Fibroblast of skin of abdomen (primary cell): Measurements from ENCODE around the gene CAMK2D. TPM values are rescaled to one million over a fixed set of nuclear protein-coding genes. Genes with fewer than 3 reads are reported as not detected.
"Not testable (repeated sequence)": the region's sequence is repeated elsewhere in the genome, so short reads cannot be mapped to it uniquely, and the experiment has no call there.

Experiments used
- DNase-seq: peaks from one replicate; pipeline ENCODE4 v3.0.0-alpha.2; 2013
- polyA plus RNA-seq, 2 experiments: library from polyadenylated mRNA; unstranded; fragments of 120-200 nt; gene quantifications; one replicate each; pipeline ENCODE4 v1.2.1, GENCODE V29; 2013; ENCODE audit not compliant: insufficient read length in 2 of 2

The CAMK2D gene
- 58.4 TPM for polyA plus RNA-seq (2013, experiment 1 of 2; ENCODE audit: insufficient read length)
- polyA plus RNA-seq (2013, experiment 2 of 2; ENCODE audit: insufficient read length) = 56.3 TPM

DNA sequence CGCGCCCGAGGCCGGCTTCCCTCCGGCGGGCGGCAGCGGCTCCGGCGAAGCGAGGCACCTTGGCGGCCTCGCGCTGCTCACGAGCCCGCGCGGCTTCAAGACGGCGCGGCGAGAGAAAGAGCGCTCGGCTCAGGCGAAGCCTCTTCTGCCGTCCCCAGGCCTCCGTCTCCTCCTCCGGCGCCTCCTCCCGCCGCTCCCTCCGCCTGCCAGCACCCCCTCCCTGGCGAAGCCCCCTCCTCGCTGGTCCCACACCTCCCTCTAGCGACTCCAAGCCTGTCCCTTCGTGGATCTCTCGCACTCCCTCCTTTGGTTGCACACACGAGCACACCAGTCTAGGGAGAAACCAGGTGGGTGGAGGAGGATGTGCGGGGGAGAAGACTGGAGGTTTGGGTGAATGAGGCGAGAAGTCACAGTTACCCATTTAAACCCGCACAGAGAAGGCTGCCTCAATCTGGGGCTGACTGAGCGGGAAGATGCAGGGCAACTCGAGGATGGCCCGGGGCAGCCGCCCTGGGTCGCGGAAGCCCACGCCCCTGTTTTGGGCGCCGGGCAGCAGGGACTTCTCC is at the start of gene CAMK2D:
Gene CAMK2D (minus strand): TSS at position 119 of the 566 bp plus-strand sequence. CDS start 670 bp downstream, outside the sequence.
- DNase-seq = peak; percentile 92

DNA sequence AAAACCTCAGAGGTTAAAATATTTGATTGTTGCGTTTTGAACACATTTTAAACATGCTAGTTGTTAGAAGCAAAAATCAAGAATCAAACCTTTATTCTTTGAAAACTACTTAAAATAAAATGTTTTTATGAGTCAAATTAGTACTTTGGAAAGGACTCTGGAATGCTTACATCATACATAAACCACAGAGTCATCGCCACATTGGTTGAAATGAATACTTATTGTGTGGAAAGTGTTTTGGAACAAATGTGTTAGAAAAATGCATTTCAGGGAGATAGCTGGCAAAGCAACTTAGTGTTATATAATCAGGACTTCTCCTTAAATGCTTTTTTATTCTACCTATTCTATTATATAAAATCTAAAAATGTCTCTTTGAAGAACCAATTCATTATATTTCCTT is 49.4 kb upstream of the CAMK2D start:
- DNase-seq = peak; percentile 74

DNA sequence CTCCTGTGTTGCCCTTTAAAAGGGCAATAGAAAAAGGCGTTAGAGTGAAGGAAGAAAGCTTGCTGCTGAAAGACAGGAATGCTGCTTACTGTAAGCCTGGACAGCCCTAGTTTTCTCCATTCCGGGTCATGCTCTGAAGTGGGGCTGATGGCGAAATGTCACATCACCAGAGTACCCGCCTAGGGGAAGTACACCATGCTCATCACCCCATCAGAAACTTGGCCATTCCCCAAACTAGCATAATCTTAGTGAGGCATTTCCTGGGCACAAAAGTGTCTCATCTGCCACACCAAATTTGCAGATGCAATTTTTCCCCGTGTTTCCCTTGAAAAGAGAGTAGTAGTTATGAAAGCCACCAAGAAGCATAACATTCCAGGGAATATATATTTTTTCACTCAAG is 47.8 kb upstream of the CAMK2D start:
- DNase-seq = no peak

DNA sequence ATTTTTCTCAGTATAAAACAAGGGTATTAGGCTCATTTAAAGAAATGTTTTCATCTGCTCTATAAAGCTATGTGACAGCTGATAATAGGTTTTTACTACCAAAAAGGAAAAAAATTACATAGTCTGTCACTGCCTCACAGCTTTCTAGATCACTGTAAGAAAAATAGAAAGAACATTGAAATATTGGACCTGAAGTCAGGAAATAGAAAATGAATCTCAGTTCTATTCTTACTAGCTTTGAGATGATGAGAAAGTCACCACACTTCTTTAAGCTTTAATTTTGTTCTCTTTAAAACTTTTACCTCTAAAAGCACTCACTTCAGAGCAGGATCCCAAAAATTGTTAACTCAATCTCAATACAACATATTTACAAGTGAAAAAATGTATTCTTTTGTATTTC is 45.3 kb upstream of the CAMK2D start:
- DNase-seq = no peak

DNA sequence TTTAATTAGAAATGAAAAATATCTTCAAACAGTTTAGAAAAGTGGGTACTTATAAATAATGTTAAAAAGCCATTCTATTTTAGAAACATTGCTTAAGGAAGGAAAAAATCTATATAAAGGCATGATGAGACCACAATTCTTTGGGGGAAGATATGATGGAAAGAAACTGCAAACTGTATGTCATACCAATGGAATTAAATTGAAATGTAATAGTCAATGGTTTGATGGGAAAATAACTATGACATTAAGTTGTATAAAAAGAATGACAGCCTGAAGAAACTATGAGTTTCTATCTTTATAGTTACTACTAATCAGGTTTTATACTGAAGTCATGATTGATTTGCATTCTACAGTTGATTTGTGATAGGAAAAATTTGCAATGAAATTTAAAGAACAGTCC is 40.3 kb upstream of the CAMK2D start:
- no peak for DNase-seq

DNA sequence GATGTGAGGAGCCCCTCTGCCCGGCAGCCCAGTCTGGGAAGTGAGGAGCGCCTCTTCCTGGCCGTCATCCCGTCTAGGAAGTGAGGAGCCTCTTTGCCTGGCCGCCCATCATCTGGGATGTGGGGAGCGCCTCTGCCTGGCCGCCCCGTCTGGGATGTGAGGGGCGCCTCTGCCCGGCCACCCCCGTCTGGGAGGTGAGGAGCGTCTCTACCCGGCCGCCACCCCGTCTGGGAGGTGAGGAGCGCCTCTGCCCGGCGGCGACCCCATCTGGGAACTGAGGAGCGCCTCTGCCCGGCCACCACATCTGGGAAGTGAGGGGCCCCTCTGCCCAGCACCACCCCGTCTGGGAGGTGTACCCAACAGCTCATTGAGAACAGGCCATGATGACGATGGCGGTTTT is 34.8 kb upstream of the CAMK2D start:
- not testable (repeated sequence) for DNase-seq

DNA sequence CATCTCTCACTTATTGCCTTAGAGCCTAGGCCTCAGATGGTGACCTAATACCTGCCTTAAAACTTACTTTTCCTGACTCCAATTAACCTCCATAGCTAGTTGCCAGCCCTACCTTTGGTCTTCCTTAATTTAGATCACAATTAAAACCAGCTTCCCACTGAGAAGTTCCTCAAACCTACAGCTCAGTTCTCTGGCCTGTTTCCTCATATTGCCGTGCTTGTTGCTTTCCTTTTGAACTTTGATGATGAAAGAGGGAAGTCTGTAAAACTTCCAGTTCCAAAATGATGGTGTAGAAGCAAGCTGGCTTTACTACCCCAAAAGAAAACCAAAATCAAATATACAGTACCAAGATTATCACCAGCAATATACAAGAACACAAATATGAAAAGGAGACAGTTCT is 28.9 kb upstream of the CAMK2D start:
- DNase-seq = no peak

DNA sequence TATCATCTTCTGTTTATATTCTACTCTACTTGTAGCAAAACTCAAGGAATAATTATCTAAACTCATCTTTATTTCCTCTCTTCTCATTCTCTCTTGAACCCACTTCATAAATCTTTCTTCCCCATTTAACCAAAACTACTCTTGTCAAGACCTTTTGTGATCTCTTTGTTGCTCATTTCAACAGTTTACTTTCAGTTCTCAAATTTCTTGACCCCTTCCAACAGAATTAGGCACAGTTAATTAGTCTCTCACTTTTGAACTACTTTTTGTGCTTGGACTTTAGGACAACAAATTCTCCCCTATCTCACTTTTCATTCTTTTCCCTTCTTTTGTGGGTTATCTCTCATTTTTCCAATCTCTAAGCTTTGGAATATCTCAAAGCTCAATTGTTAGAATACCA is 27.4 kb upstream of the CAMK2D start:
- no peak for DNase-seq

DNA sequence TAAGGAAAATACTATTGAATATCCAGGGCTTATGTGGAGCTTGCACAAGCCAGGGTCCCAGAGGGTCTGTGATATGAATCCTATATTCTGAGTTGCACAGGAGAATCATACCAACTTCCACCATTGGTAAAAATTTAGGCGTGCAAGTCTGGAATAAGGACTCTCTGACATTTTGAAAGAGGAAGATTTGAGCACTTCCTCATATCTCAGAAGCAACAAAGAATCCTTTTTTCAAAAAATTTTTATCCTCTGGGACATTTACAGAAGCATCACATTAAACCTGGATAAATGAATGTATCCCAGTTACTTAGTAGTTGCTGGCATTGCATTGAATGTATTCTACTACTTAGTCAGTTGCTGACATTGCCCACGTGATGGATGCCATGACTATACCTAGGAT is 24.2 kb upstream of the CAMK2D start:
- DNase-seq = no peak

DNA sequence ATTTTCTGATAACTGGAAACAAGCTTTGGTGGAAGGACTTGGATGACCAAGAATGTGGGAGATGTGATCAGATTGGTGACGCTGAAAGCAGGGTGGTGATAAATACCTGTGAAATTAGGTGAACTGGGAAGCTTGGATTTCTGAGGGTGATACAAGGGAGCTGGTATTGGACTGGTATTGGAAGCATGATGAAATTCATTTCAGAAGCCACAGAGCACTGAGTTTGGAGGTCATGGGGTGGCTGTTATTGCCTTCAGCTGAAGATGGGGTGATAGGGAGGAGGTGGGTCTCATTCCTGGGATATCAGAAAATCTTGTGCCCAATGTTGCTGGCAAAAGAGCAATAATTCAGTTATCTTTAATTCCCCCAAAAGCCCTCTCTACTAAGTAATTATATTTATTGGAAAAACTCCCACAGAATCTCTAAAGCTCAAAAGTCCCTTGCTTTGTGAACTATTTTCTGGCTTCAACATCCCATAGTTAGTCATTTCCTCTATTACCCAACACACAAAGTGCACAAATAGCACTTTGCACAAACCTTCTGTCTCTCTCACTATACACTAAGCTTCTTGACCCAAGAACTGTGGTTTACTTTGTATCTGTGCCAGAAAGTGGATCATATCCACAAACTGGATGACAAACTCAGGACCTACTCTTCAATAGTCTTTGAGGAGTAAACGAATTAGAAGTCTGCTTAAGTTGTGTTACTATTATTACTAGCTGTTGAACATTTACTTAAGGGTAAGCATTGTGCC is 23.1 kb upstream of the CAMK2D start:
- DNase-seq = peak; percentile 98

DNA sequence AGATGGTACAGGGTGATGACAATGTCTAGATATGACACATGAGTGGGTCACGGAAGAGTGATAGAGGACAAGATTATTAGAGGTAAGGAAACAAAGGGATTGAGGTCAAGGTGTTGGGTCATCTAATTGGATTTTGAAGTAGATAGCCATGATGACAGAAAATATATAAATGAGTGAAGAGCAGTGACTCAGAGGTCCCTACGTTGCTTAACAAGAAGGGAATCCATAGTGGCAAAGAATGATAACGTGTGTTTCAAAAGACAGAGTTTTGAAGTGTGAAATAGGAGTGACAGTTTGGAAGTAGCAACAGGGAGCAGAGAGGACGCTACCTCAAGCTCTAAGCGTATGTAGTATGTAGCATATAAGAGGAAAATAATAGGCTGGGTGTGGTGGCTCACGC is 22.2 kb upstream of the CAMK2D start:
- DNase-seq = no peak

DNA sequence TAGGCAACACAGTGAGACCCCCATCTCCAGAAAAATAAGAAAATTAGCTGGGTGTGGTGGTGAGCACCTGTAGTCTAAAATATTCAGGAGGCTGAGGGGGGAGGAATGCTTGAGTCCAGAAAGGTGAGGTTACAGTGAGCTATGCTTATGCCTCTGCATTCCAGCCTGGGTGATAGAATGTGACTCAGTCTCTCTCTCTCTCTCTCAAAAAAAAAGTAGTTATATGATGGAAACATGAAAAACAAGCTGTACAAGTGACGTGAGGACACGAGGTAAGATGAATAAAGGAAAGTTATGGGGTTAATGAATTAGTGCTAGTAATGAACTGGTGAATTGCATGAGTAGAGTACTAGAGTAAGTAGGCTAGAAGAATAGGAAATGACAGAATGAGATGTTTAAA is 21.8 kb upstream of the CAMK2D start:
- DNase-seq = no peak

DNA sequence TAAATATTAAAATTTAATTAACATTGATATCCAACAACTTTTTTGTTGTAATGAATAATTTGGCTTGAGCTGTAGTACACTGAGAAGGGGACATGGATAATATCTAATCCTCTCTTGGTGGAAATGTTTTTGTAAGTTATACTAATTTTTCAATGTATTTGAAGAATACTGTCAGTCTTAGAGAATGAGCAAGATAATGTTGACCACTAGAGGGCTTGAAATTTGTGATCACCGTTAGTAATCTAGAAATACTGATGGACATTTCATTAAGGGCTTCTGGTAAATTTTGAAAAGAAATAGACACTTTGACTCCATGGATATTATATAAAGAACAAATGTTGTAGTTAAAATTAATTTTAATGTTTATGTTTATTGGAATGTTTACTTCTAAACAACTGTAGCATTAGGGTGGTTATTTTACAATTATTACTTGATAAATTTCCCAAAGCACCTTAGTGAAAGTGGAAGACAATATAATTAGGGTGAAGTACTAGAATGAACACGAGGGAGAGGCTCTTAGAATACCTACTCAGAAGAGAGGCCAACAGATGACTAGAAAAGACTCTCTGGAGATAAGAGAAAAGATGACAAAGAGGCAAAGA is 20.0 kb upstream of the CAMK2D start:
- peak; percentile 48 for DNase-seq

DNA sequence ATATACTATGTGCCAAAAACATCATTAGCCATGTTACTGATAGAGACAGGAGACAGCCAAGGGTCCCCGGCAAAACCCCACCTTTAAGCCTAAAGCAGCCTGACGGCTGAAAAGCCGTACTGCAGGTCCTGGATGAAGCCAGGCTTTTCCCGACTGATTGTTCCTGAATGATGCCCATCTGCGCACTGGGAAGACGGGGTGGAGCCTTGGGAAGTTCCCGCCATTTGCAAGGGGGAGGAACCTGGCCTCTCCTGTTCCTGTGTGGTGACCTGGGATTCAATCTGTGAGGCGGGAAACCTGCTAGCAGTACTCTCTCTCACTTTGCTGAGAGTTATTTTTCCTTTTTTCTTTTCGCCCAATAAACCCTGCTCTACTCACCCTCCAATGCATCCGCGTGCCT is 15.1 kb upstream of the CAMK2D start:
- no peak for DNase-seq

DNA sequence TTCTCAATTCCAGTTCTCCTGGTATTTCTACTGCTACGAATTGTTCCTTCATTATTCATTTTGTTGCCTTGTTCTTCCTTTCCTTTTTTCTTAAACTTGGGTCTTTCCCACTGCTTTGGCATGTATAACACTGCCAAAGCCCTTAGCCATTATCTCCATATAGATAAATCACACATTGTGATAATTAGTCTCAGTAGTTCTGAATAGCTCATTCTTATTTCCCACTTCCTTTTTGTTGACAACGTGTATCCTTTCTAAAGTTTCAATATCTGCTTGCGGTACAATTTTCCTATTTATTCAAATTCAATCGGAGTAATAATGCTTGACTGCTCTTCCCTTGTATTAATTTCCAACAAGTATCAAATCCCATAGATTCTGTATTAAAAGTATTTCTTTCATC is 14.5 kb upstream of the CAMK2D start:
- no peak for DNase-seq

DNA sequence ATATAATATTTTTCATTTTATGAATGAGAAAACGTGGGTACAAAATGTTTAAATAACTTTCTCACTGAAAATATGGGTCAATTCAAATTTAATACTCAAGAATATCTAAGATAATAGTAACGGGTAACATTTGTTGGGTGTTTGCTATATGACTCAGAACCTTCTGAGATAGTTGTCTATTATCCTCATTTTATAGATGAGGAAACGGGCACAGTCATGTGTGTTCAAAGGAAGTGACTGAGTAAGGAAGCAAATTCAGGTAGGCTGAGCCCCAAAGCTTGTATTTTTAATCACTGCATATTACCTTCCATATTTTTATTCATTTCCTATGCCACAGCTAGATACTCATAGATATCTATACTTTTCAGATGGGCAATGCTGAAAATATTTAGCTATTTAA is 12.2 kb upstream of the CAMK2D start:
- no peak for DNase-seq

DNA sequence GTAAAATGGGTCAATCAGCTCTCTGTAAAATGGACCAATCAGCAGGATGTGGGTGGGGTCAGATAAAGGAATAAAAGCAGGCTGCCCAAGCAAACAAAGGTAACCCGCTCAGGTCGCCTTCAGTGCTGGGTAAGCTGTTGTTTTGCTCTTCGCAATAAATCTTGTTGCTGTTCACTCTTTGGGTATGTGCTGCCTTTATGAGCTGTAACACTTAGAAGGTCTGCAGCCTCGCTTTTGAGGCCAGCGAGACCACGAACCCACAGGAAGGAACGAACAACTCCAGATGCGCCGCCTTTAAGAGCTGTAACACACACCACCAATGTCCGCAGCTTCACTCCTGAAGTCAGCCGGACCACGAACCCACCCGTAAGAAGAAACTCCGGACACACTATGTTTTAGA is 11.5 kb upstream of the CAMK2D start:
- no peak for DNase-seq

DNA sequence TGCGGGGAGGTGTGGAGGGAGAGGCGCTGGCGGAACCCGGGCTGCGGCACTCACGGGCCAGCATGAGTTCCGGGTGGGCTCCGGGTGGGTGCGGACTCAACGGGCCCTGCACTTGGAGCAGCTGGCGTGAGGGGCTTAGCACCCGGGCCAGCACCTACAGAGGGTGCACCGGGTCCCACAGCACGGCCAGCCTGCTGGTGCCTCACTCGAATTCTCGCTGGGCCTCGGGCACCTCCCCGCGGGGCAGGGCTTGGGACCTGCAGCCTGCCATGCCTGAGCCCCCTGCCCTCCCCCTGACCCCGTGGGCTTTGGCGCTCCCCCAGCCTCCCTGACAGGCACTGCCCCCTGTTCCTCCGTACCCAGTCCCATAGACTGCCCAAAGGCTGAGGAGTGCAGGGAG is 10.8 kb upstream of the CAMK2D start:
- DNase-seq = no peak

DNA sequence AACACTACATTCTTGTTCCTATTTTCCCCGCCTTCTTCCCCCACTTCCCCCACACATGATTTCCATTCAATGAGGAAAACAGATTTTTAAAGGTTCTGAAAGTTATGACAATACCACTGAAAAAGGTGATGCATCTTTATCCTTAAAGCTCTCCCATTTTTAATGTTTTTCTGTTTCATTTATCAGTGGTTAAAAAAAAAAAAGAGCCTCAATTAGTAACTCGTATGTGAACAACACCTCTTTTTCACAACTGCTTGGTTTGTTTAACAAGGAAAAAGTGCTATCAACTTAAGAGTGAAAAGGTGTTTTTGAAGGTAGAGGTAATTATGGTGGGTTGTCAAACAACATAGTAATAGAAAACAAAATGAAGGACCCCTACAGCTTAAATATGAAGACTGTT is 8.2 kb upstream of the CAMK2D start:
- DNase-seq = no peak

DNA sequence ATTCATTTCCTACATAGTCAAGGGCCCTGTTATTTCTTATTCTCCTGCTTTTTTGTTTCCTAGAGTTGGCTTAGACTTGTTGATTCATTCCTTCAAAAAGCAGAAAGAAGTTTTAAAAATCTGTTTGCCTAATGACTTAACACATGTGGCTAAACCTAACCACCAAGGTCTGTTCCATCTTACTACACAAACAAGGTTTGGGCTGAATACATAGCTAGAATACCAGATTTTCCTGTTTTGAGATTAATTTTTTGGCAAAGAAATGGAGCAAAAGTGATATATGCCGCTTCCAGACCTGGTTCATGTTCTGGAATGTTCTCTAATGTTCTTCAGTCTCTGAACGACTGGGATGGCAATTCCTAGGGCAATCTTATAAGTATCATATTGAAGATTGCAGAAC is 7.4 kb upstream of the CAMK2D start:
- DNase-seq = no peak

DNA sequence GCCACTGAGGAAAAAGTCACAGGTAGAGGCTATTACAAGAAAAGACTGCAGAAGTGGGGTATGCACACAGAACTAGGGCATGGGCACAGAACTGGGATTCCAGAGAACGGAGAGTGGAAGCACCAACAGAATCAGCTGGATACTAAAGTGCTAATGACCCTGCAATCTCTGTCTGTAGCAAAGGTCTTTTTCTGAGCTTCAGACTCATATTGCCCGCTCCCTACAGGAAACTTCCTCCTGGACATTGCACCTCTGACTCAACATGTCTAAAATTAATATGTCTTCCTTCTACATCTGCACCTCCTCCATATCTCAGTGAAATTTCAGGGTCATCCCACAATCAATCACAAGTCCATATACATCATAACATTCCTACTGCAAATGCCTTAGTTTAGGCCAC is 5.3 kb upstream of the CAMK2D start:
- DNase-seq = no peak

DNA sequence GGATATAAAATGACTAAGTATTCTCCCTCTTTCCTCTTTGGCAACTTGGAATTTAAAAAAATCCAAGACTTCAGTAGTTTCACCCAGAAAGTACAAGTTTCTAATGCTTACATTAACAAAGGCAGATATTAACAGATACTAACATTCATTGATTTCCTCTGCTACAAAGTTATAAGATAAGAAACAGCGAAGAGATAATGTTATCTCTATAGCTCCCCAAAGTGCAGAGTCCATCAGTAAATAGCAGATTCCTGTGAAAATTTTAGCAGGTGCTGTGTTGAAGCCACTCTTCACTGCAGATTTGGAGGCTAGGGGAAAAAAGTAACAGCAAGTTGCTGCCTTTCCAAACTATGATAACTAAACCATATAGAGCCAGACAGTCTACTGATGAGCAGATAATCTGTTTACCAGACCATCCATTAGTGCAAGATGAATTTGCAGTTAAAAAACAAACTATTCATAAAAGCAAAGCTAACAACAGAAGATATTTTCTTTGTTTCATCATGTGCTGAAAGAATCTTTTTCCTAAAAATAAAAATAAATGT is 3.3 kb upstream of the CAMK2D start:
- no peak for DNase-seq

DNA sequence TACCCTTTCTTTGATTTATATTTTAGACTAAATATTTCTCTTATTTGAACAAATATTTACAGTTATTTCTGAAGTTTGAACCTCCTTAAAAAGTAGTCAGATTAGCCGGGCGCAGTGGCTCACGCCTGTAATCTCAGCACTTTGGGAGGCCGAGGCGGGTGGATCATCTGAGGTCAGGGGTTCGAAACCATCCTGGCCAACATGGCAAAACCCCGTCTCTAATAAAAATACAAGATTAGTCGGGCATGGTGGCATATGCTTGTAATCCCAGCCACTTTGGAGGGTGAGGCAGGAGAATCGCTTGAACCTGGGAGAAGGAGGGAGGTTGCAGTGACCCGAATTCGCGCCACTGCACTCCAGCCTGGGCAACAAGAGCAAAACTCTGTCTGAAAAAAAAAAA is 2.4 kb upstream of the CAMK2D start:
- DNase-seq = not testable (repeated sequence)

DNA sequence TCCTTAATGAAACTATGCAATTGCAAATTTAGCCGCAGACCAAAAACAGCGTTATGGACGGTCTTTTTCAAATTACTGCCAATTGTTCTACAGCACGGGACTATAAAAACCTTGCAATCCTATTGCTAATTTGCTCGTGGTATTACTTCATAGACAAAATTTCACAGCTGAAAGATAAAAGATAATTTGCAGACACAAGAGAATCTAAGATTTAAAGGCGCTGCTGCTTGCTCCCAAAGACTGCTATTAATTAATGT is 1.4 kb upstream of the CAMK2D start:
- no peak for DNase-seq
